Stomach smooth muscle (tissue), 2 donors: ENCODE results near the gene ARHGEF10L.
A peak's percentile ranks its signal among the peaks of the same experiment; 100 is the strongest.

Experiments used
- H3K27ac ChIP-seq: one replicate; pipeline ENCODE4 v1.7.0; 2013; ENCODE audit warnings: mild to moderate bottlenecking, low read length, inconsistent platforms
- H3K27me3 ChIP-seq, 2 donors: one replicate each; pipeline ENCODE4 v1.7.0; 2013; ENCODE audit warnings: low read length in 2 of 2; ENCODE audit not compliant: insufficient read depth in 2 of 2, control insufficient read depth in 1 of 2
- H3K36me3 ChIP-seq, 2 donors: one replicate each; pipeline ENCODE4 v1.7.0; 2013; ENCODE audit warnings: low read length in 2 of 2; ENCODE audit not compliant: control insufficient read depth in 2 of 2, insufficient read depth in 2 of 2
- H3K4me1 ChIP-seq: one replicate; pipeline ENCODE4 v1.7.0; 2013; ENCODE audit warnings: low read length; ENCODE audit not compliant: control insufficient read depth, insufficient read depth
- H3K4me3 ChIP-seq, 2 donors: one replicate each; pipeline ENCODE4 v1.7.0; 2013; ENCODE audit warnings: low read length in 2 of 2
- H3K9ac ChIP-seq, 2 donors: one replicate each; pipeline ENCODE4 v1.7.0; 2013; ENCODE audit warnings: low read length in 2 of 2, mild to moderate bottlenecking in 1 of 2
- H3K9me3 ChIP-seq, 2 donors: one replicate each; pipeline ENCODE4 v1.7.0; 2013; ENCODE audit warnings: low read length in 2 of 2; ENCODE audit not compliant: control insufficient read depth in 2 of 2
- donor health status: healthy.
- donor health status: Pancreatic carcinoma.

The ARHGEF10L gene

GRCh38 chr1:17570228-17570627, 30.7 kb downstream of the ARHGEF10L start:
- H3K4me1 ChIP-seq: peaks cover 91% of the 10 kb centered on the region

GRCh38 chr1:17572264-17572985, 32.9 kb downstream of the ARHGEF10L start:
- Histone ChIP-seq H3K4me1 (peaks cover 80% of the 10 kb centered on the region), H3K27ac (no peak overlapping the region), H3K27me3 (no peaks in the 10 kb centered on the region), H3K9me3 (no peaks in the 10 kb centered on the region), H3K9ac (no peak overlapping the region), H3K4me3 (no peak overlapping the region), H3K36me3 (no peaks in the 10 kb centered on the region)

More at GRCh38 chr1:17570228-17570627, 30.7 kb downstream of the ARHGEF10L start:
- H3K9ac ChIP-seq: peak overlapping the region in 1 of 2 donors; percentile 21
- H3K4me3 ChIP-seq: peak overlapping the region in 1 of 2 donors; percentile 60
- no peaks in the 10 kb centered on the region for H3K27me3 ChIP-seq
- no peaks in the 10 kb centered on the region for H3K9me3 ChIP-seq
- no peaks in the 10 kb centered on the region for H3K36me3 ChIP-seq
- peak overlapping the region; percentile 95 for H3K27ac ChIP-seq

GRCh38 chr1:17573518-17574041, 34.1 kb downstream of the ARHGEF10L start:
- no peaks in the 10 kb centered on the region for H3K9me3 ChIP-seq
- H3K36me3 ChIP-seq: no peaks in the 10 kb centered on the region
- H3K27me3 ChIP-seq: no peaks in the 10 kb centered on the region
- H3K9ac ChIP-seq: no peak overlapping the region
- H3K4me1 ChIP-seq: peaks cover 72% of the 10 kb centered on the region
- no peak overlapping the region for H3K4me3 ChIP-seq
- no peak overlapping the region for H3K27ac ChIP-seq

- Histone ChIP-seq H3K4me1 (peaks cover 63% of the 10 kb centered on the region), H3K9me3 (no peaks in the 10 kb centered on the region), H3K9ac (no peak overlapping the region), H3K27me3 (no peaks in the 10 kb centered on the region), H3K36me3 (no peaks in the 10 kb centered on the region), H3K4me3 (no peak overlapping the region), H3K27ac (peak overlapping the region; percentile 31)
Observed at GRCh38 chr1:17574516-17574915, 35.0 kb downstream of the ARHGEF10L start.

- peaks cover 56% of the 10 kb centered on the region for H3K4me1 ChIP-seq
- no peak overlapping the region for H3K9ac ChIP-seq
Observed at GRCh38 chr1:17575797-17576518, 36.5 kb downstream of the ARHGEF10L start.

GRCh38 chr1:17576519-17576853, 37.0 kb downstream of the ARHGEF10L start:
- no peaks in the 10 kb centered on the region for H3K9me3 ChIP-seq
- peaks cover 57% of the 10 kb centered on the region for H3K4me1 ChIP-seq
- H3K27me3 ChIP-seq: no peaks in the 10 kb centered on the region
- H3K4me3 ChIP-seq: no peak overlapping the region
- no peak overlapping the region for H3K27ac ChIP-seq
- no peak overlapping the region for H3K9ac ChIP-seq
- no peaks in the 10 kb centered on the region for H3K36me3 ChIP-seq

More at GRCh38 chr1:17575797-17576518, 36.5 kb downstream of the ARHGEF10L start:
- Histone ChIP-seq H3K27me3 (no peaks in the 10 kb centered on the region), H3K36me3 (no peaks in the 10 kb centered on the region), H3K27ac (no peak overlapping the region), H3K4me3 (no peak overlapping the region), H3K9me3 (no peaks in the 10 kb centered on the region)

- Histone ChIP-seq H3K27me3 (no peaks in the 10 kb centered on the region), H3K9me3 (no peaks in the 10 kb centered on the region), H3K9ac (no peak overlapping the region), H3K4me1 (peaks cover 48% of the 10 kb centered on the region), H3K27ac (no peak overlapping the region), H3K4me3 (no peak overlapping the region), H3K36me3 (peaks cover 0 to 6% of the 10 kb centered on the region in 2 donors)
Observed at GRCh38 chr1:17577907-17578297, 38.4 kb downstream of the ARHGEF10L start.

- H3K4me3 ChIP-seq: no peak overlapping the region
- H3K27ac ChIP-seq: peak overlapping the region; percentile 37
- no peaks in the 10 kb centered on the region for H3K27me3 ChIP-seq
- peak overlapping the region in 1 of 2 donors; percentile 21 for H3K9ac ChIP-seq
- H3K4me1 ChIP-seq: peaks cover 25% of the 10 kb centered on the region
- no peaks in the 10 kb centered on the region for H3K9me3 ChIP-seq
- H3K36me3 ChIP-seq: peaks cover 0 to 6% of the 10 kb centered on the region in 2 donors
Observed at GRCh38 chr1:17579951-17580939, 40.7 kb downstream of the ARHGEF10L start.

GRCh38 chr1:17581389-17582123, 42.1 kb downstream of the ARHGEF10L start:
- Histone ChIP-seq H3K27me3 (no peaks in the 10 kb centered on the region), H3K4me1 (peaks cover 28% of the 10 kb centered on the region), H3K9me3 (no peaks in the 10 kb centered on the region), H3K36me3 (peaks cover 0 to 8% of the 10 kb centered on the region in 2 donors), H3K9ac (no peak overlapping the region), H3K4me3 (no peak overlapping the region), H3K27ac (no peak overlapping the region)
